Transverse colon (tissue), 4 donors: Measurements from ENCODE around the gene CYP26A1.

ENCODE experiments used
- POLR2A ChIP-seq: fragments of 450-650 bp; IDR thresholded peaks from one replicate; pipeline ENCODE4 v1.6.1; 2016; ENCODE audit warnings: antibody characterized with exemption, mild to moderate bottlenecking, moderate library complexity
- POLR2AphosphoS5 ChIP-seq, 3 donors: sonication (generic); formaldehyde crosslinking; IDR thresholded peaks; one replicate each; pipeline ENCODE4 v1.6.1; 2016; ENCODE audit warnings: antibody characterized with exemption in 3 of 3
- TF ChIP-seq, protein P1 (sequence below), 5 experiments: fragments of 200-600 bp in 3 of 5; fragments of 450-650 bp in 2 of 5; sonication (generic) in 3 of 5; IDR thresholded peaks; 1 replicate in 2 of 5; 2 replicates in 3 of 5; pipeline ENCODE4 v1.5.1; 2016 to 2017; ENCODE audit warnings: antibody characterized with exemption in 5 of 5, inconsistent platforms in 3 of 5, mild to moderate bottlenecking in 2 of 5, moderate library complexity in 1 of 5

- TF ChIP-seq, protein P1, sequence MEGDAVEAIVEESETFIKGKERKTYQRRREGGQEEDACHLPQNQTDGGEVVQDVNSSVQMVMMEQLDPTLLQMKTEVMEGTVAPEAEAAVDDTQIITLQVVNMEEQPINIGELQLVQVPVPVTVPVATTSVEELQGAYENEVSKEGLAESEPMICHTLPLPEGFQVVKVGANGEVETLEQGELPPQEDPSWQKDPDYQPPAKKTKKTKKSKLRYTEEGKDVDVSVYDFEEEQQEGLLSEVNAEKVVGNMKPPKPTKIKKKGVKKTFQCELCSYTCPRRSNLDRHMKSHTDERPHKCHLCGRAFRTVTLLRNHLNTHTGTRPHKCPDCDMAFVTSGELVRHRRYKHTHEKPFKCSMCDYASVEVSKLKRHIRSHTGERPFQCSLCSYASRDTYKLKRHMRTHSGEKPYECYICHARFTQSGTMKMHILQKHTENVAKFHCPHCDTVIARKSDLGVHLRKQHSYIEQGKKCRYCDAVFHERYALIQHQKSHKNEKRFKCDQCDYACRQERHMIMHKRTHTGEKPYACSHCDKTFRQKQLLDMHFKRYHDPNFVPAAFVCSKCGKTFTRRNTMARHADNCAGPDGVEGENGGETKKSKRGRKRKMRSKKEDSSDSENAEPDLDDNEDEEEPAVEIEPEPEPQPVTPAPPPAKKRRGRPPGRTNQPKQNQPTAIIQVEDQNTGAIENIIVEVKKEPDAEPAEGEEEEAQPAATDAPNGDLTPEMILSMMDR (IDR thresholded peaks at IDR 0.05), result no peak
- TF ChIP-seq POLR2AphosphoS5 (IDR thresholded peaks at IDR 0.05), result no peak
- no peak for TF ChIP-seq POLR2A
These were observed 26.0 kb downstream of the CYP26A1 start for GRCh38 chr10:93099670-93100069.
